ENCODE results near the gene HS2ST1.
A peak's percentile ranks its signal among the peaks of the same experiment; 100 is the strongest.
"Not testable (repeated sequence)": the region's sequence is repeated elsewhere in the genome, so short reads cannot be mapped to it uniquely, and the experiment has no call there.

The HS2ST1 gene

GRCh38 chr1:87056974-87057373, 142.5 kb downstream of the HS2ST1 start:
- Mint-ChIP-seq H3K27ac (no peak overlapping the region), H3K4me1 (peaks cover 32% of the 10 kb centered on the region), H3K9me3 (no peaks in the 10 kb centered on the region), H3K4me3 (no peak overlapping the region), H3K27me3 (ENCODE audit: low read depth) (no peaks in the 10 kb centered on the region), H3K36me3 (ENCODE audit: low read depth) (no peaks in the 10 kb centered on the region)
- TF ChIP-seq CTCF (IDR thresholded peaks at IDR 0.05; ENCODE audit: unreplicated experiment in 3 of 3), result no peak

- H3K36me3 Mint-ChIP-seq (ENCODE audit: low read depth), result peaks cover 10% of the 10 kb centered on the region
- TF ChIP-seq CTCF (IDR thresholded peaks at IDR 0.05; ENCODE audit: unreplicated experiment in 3 of 3), result no peak
- H3K27ac Mint-ChIP-seq, result peak overlapping the region; percentile 51 to 74 (median 71)
- H3K4me1 Mint-ChIP-seq, result peaks cover 32% of the 10 kb centered on the region
- peak overlapping the region in 2 of 3 experiments; percentile 3 to 29 for H3K4me3 Mint-ChIP-seq
- peaks cover 11% of the 10 kb centered on the region for H3K9me3 Mint-ChIP-seq
- H3K27me3 Mint-ChIP-seq (ENCODE audit: low read depth), result no peaks in the 10 kb centered on the region
These were observed 143.9 kb downstream of the HS2ST1 start for GRCh38 chr1:87058343-87058649.

- Mint-ChIP-seq H3K9me3 (peaks cover 18% of the 10 kb centered on the region), H3K27me3 (ENCODE audit: low read depth) (no peaks in the 10 kb centered on the region), H3K36me3 (ENCODE audit: low read depth) (peaks cover 19% of the 10 kb centered on the region), H3K27ac (no peak overlapping the region), H3K4me3 (no peak overlapping the region), H3K4me1 (peaks cover 19% of the 10 kb centered on the region)
- no peak for TF ChIP-seq CTCF (IDR thresholded peaks at IDR 0.05; ENCODE audit: unreplicated experiment in 3 of 3)
These were observed 147.3 kb downstream of the HS2ST1 start for GRCh38 chr1:87061742-87062156.

- no peak overlapping the region for H3K27ac Mint-ChIP-seq
- H3K27me3 Mint-ChIP-seq (ENCODE audit: low read depth), result no peaks in the 10 kb centered on the region
- H3K4me1 Mint-ChIP-seq, result peaks cover 18% of the 10 kb centered on the region
- TF ChIP-seq CTCF (IDR thresholded peaks at IDR 0.05; ENCODE audit: unreplicated experiment in 3 of 3), result no peak
- peaks cover 23% of the 10 kb centered on the region for H3K36me3 Mint-ChIP-seq (ENCODE audit: low read depth)
- no peak overlapping the region for H3K4me3 Mint-ChIP-seq
- peaks cover 23% of the 10 kb centered on the region for H3K9me3 Mint-ChIP-seq
These were observed 148.3 kb downstream of the HS2ST1 start for GRCh38 chr1:87062687-87063086.

GRCh38 chr1:87064309-87064708, 149.9 kb downstream of the HS2ST1 start:
- no peak for TF ChIP-seq CTCF (IDR thresholded peaks at IDR 0.05; ENCODE audit: unreplicated experiment in 3 of 3)
- peaks cover 30% of the 10 kb centered on the region for H3K9me3 Mint-ChIP-seq

GRCh38 chr1:87064986-87065385, 150.6 kb downstream of the HS2ST1 start:
- Mint-ChIP-seq H3K4me3 (no peak overlapping the region), H3K36me3 (ENCODE audit: low read depth) (peaks cover 23% of the 10 kb centered on the region), H3K27me3 (ENCODE audit: low read depth) (no peaks in the 10 kb centered on the region), H3K9me3 (peaks cover 30% of the 10 kb centered on the region), H3K27ac (no peak overlapping the region), H3K4me1 (peaks cover 4% of the 10 kb centered on the region)
- no peak for TF ChIP-seq CTCF (IDR thresholded peaks at IDR 0.05; ENCODE audit: unreplicated experiment in 3 of 3)

More at GRCh38 chr1:87064309-87064708, 149.9 kb downstream of the HS2ST1 start:
- Mint-ChIP-seq H3K27ac (no peak overlapping the region), H3K4me1 (peaks cover 6% of the 10 kb centered on the region), H3K4me3 (no peak overlapping the region), H3K27me3 (ENCODE audit: low read depth) (no peaks in the 10 kb centered on the region), H3K36me3 (ENCODE audit: low read depth) (peaks cover 23% of the 10 kb centered on the region)

- not testable (repeated sequence) for H3K4me1 Mint-ChIP-seq; H3K27me3 Mint-ChIP-seq (ENCODE audit: low read depth); H3K27ac Mint-ChIP-seq; H3K4me3 Mint-ChIP-seq
- Mint-ChIP-seq H3K9me3 (peaks cover 30% of the 10 kb centered on the region), H3K36me3 (ENCODE audit: low read depth) (peaks cover 23% of the 10 kb centered on the region)
These were observed 152.3 kb downstream of the HS2ST1 start for GRCh38 chr1:87066708-87067107.
